Subcutaneous preadipocyte (primary cell): ENCODE results near the gene CIART. TPM values are rescaled to one million over a fixed set of nuclear protein-coding genes. Genes with fewer than 3 reads are reported as not detected.

ENCODE experiments used
- small RNA-seq: library from RNA; depleted of rRNA; stranded (forward); fragments of <200 nt; gene quantifications from one replicate; pipeline ENCODE3, GENCODE V24; 2012
- total RNA-seq: library from RNA; depleted of rRNA; stranded (reverse); fragments of >200 nt; gene quantifications from 2 replicates; pipeline ENCODE4 v1.2.3, GENCODE V29; 2012

Gene CIART
- total RNA-seq: 1.2 and 2.2 TPM in 2 replicates

GRCh38 chr1:150281758-150282557 lies at the start of gene CIART:
Gene CIART (plus strand): TSS chr1:150282554. CDS start chr1:150283268, 714 bp downstream.

GRCh38 chr1:150235852-150236613 lies 46.3 kb upstream of the CIART start, which contains the start of gene ANP32E:
Gene ANP32E (minus strand): TSS chr1:150236112. CDS start chr1:150235786, 326 bp downstream.

GRCh38 chr1:150257624-150258585 lies 24.4 kb upstream of the CIART start, which contains the start of gene CA14:
Gene CA14 (plus strand): TSS chr1:150257774. CDS start chr1:150258129, 355 bp downstream.

GRCh38 chr1:150268705-150269403 lies 13.5 kb upstream of the CIART start, which contains the start of gene APH1A:
Gene APH1A (minus strand): TSS chr1:150269016. CDS start chr1:150268810, 206 bp downstream.

GRCh38 chr1:150293433-150294253 lies 11.3 kb downstream of the CIART start, which contains the start of gene MRPS21:
Gene MRPS21 (plus strand): TSS chr1:150293861. CDS start chr1:150294367, 506 bp downstream.

Small RNA genes lying within 50 kb of the gene (small RNA-seq; reads per million reads assigned to genes)
- 6.2 reads per million, percentile 93 among the genes with 10 or more reads in this experiment for gene RNU2-17P

Other genes starting within 250 kb of the CIART start
- gene VPS45, start 214.8 kb upstream of the CIART start, total RNA-seq: 29.7 and 32.3 TPM in 2 replicates
- 33.2 and 40.8 TPM in 2 replicates for gene PLEKHO1, start 132.6 kb upstream of the CIART start, total RNA-seq
- gene ANP32E, start 46.4 kb upstream of the CIART start, total RNA-seq: 17.6 and 22.3 TPM in 2 replicates
- gene CA14, start 24.8 kb upstream of the CIART start, total RNA-seq: not detected in 2 replicates
- 94.8 and 109 TPM in 2 replicates for gene APH1A, start 13.5 kb upstream of the CIART start, total RNA-seq
- gene C1orf54, start 9.8 kb upstream of the CIART start, total RNA-seq: 6.1 and 9.9 TPM in 2 replicates
- 34.4 and 42.6 TPM in 2 replicates for gene MRPS21, start 11.3 kb downstream of the CIART start, total RNA-seq
- 34.2 and 49.1 TPM in 2 replicates for gene PRPF3, start 39.0 kb downstream of the CIART start, total RNA-seq
- 8.8 and 11.9 TPM in 2 replicates for gene RPRD2, start 81.6 kb downstream of the CIART start, total RNA-seq
- gene TARS2, start 204.9 kb downstream of the CIART start, total RNA-seq: 22.3 and 26.1 TPM in 2 replicates
- 23.9 and 26.8 TPM in 2 replicates for gene ECM1, start 225.6 kb downstream of the CIART start, total RNA-seq
- not detected in 2 replicates for gene FALEC, start 233.2 kb downstream of the CIART start, total RNA-seq